GM19025 (cell line): Measurements from ENCODE around the gene TMEM63A.

Source experiments
- ATAC-seq: cut with Tn5 transposase; IDR thresholded peaks from one replicate; pipeline ENCODE4 v1.9.1; 2021; ENCODE audit warnings: mild to moderate bottlenecking, low read depth, moderate library complexity; ENCODE audit not compliant: unreplicated experiment

Gene TMEM63A

GRCh38 chr1:225887030-225887314 is 4.8 kb upstream of the TMEM63A start:
- ATAC-seq: no peak

DNA sequence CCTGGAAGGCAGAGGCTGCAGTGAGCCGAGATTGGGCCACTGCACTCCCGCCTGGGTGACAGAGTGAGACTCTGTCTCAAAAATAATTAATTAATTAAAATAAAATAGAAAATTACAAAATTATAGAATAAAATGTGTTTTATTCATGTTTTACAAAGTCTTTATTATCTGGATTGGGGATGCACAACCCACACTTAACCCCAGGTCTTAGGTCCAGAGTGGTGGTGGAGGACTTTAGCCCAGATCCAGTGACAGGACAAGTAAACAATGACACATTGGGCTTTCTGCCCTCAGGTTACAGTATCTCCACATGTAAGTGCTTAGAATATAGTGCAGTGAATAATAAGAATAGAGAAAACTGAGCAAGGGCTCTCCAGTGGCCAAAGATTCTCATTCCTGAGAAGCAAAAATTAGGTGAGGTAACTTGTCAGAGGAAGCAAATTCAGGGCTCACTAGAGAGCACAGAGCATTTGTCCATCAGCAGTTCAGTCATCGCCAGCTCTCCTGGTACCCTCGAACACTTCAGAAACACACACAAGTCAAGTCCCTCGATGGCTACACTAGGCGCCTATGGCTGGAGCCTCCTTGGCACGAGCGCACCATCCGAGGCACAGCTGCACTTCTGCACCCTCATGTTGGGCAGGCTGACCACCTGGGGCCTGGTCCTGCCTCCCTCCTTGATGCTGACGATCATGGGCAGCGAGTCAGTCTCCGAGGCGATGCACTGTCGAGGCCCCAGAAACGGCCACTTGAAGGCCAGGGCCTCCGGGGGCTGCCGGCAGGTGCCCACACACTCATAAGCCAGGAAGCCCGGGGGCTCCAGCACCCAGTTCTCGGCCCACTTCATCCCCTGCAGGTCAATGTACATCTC is 4.2 kb upstream of the TMEM63A start:
- ATAC-seq: no peak

DNA sequence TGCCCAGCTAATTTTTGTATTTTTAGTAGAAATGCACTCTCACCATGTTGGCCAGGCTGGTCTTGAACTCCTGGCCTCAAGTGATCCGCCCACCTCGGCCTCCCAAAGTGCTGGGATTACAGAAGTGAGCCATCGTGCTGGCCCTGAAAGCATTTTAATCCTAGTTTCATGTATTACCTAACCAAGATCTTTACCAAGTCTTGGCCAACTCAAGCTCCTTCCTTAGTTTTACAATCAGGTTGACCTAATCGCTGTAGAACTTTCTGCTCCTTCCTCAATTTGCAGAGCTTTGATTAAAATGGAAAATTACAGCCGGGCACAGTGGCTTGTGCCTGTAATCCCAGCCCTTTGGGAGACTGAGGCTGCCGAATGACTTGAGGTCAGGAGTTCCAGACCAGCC is 3.2 kb upstream of the TMEM63A start:
- no peak for ATAC-seq

DNA sequence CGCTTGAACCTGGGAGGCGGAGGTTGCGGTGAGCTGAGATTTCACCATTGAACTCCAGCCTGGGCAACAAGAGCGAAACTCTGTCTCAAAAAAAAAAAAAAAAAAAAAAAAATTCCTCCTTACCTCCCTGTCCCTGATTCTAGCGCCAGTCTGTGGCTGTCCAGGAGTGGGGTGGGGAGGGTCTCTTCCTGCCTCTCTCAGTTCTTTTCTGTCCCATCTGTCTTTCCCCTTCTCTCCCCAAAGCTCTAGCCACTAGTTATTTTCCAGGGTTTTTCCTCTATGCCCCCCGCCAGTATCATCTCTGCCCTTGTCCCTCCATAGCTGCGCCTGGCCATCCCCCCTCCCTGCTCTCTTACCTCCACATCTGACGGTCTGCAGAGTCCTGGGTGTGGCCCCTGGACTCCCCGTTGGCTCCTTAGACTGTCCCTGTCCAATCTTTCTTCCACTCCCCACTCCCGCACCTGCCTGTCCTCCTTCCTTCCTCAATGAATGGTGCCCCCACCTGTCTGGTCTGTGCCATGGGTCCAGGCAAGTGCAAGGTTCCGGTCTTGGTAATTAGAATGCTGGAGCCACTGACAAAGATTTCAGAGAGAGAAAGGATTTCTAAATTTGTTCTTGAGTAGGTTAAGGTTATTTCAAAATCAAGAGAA is 1.6 kb upstream of the TMEM63A start:
- no peak for ATAC-seq

DNA sequence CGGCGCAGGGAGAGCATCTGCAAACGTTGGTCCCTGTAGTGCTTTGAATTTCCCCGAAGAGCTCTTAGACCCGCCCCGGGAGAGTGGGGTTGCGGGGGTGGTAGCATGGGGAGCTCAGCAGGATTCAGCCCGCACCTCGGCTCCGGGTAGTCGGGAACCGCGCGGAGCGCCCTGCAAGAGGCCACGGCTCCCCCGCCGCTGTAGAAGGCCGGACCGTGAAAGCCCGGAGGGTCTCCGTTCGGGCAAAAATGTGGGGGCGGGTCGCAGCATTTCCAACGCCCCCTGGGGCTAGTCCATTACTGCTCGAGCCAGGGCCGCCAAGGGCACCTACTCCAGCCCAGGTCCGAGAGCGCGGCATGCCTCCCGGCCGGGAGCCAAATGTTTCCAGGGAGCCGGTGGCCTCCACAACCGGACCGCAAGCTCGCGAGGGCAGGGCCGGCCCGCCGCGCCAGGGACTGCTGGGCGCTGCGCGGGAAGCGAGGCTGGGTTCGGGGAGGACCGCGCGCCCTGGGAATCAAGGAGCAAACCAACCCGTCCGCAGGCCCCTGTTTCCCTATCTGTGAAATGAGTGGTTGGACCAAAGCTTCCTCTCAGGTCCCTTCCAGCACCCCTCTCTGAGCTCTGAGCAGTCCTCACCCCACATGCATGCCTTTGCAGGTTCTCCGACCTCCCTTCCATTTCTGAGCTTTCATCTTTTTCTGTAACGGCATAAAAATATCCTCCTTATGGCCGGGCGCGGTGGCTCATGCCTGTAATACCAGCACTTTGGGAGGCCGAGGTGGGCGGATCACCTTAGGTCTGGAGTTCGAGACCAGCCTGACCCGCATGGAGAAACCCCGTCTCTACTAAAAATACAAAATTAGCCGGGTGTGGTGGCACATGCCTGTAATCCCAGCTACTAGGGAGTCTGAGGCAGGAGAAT is 775 bp upstream of the TMEM63A start:
- peak; percentile 20 for ATAC-seq

DNA sequence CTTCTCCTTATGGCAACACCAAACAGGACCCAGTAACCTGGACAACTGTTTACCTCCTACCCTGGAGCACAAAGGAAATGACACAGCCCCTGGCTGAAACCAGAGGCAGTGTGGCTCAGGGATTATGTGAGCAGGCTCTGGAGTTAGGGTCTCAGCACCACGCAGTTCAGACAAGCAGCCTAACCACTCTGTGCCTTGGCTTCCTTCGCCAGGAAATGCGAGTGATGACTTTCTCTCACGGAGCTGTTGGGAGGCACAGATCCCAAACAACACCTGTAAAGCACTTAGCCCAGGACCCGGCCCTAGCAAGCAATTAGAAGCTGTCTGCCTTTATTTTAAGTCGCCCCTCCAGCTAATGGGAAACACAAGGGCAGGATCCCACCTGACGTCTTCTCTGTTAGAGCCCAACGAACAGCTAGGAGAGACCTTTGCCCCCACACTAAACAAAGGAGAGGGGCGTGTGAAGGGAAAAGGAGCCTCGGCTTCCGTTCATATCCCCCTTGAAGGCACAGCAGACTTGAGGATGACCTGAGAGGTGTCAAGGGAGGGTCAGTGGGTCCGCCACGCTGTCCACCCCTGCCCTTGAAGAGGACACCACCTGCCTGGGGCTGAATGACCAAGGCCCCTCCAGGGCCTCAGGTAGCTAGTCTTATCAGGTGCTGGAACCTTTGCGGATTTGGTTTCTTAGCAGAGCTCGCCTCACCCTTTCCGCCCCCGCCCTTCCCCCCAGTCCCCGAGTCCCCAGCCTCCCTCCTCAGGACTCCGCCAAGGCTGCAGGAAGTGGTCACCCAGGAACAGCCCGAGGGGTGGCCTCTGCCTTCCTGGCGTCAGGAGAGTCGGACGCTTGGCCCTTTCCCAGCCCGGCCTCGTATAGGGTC is 860 bp downstream of the TMEM63A start:
- ATAC-seq: no peak

GRCh38 chr1:225880636-225881035 is 1.5 kb downstream of the TMEM63A start:
- ATAC-seq: no peak

GRCh38 chr1:225880222-225880588 is 2.0 kb downstream of the TMEM63A start:
- ATAC-seq: no peak

GRCh38 chr1:225879521-225880221 is 2.5 kb downstream of the TMEM63A start:
- no peak for ATAC-seq

DNA sequence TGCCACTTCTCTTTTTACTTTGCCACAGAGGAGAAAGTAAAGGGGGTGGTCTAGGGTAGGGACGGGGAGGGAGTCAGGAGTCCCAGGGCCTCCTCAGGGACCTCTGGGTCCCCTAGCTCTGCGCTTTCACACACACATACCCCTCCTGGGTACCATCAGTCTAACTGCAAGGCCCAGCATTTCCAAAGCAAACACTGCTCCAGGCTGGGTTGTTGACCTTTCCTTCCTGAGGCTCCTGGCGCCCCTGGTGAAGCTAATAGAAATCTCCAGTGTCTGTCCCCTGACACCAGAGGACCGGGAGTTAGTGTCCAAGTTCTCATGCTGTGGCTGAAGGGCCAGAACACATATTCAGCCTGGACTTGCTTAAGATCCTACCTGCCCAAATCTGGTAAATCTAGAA is 3.9 kb downstream of the TMEM63A start:
- ATAC-seq: no peak

DNA sequence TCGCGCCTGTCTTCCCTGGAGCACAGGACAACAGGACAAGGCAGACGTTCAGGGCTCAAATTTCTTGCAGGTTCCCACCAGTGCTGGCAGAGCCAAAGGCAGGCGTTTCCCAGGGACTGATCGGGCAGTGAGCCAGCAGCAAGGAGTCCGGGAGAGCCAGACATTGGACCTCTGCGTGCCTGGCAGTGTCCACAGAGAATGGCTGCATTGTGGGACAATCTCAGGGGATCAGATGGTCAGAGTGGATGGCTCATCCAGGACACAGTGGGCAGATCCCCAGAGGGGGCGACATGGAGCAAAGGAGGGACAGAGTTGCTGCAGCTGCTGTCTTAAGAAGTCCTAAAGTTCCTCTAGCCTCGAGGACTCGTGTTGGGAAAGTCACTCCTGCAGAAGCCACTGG is 4.6 kb downstream of the TMEM63A start:
- ATAC-seq: no peak

GRCh38 chr1:225876900-225877510 is 5.2 kb downstream of the TMEM63A start:
- ATAC-seq: no peak

GRCh38 chr1:225875044-225875815 is 7.0 kb downstream of the TMEM63A start:
- ATAC-seq: no peak

DNA sequence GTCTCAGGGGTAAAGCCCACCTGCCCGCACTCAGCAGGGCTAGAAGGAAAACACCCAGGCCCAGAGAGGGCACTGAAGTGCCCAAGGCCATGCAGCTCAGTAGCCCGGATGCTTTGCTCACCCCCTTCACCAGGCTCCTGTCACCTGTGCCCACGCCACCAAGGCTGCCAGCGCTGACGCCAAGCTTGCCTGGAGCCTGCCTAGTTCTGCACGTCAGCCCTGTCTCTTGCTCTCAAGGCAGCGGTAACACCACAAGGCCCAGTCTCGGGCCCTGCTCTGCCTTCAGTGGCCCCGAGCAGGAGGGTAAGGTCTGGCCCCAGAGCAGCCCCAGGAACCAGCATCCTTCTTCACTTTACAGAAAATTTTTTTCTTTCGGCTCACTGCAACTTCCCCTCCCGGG is 7.7 kb downstream of the TMEM63A start:
- ATAC-seq: no peak

GRCh38 chr1:225873281-225873850 is 8.8 kb downstream of the TMEM63A start:
- ATAC-seq: no peak

DNA sequence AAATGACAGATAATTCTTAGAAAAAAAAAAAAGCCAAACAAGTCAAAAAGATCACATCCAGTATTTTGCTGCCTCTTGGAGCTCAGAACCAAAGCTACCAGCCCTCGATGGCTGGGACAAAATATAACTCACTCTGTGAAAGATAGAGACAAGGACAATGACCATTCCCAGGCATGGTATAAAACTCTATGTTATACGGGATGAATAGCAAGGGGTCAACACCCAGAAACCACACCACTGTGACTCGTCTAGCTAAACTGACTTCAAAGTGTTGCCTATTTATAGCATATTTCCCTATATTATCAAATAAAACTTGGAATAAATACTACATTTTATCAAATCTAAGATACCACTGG is 10.1 kb downstream of the TMEM63A start:
- no peak for ATAC-seq

- no peak for ATAC-seq
These were observed 10.7 kb downstream of the TMEM63A start for GRCh38 chr1:225871359-225872074.

- ATAC-seq: no peak
These were observed 11.3 kb downstream of the TMEM63A start for GRCh38 chr1:225870911-225871310.
